ENCODE results near the gene FTCD.

The FTCD gene

GRCh38 chr21:46089285-46089684 lies 66.1 kb downstream of the FTCD start:
- H3K4me3 Mint-ChIP-seq: no peak overlapping the region
- H3K27me3 Mint-ChIP-seq: no peaks in the 10 kb centered on the region
- DNase-seq (no peak), ATAC-seq (replicated peaks) (no peak)
- no peak overlapping the region for H3K27ac Mint-ChIP-seq
- peaks cover 4 to 10% of the 10 kb centered on the region in 2 donors for H3K4me1 Mint-ChIP-seq (ENCODE audit: low read depth in 2 of 2)
- H3K9me3 Mint-ChIP-seq: peaks cover 9 to 24% of the 10 kb centered on the region in 2 donors
- H3K36me3 Mint-ChIP-seq (ENCODE audit: insufficient read depth): peaks cover 11% of the 10 kb centered on the region

GRCh38 chr21:46088189-46088588 lies 67.2 kb downstream of the FTCD start:
- Mint-ChIP-seq H3K27me3 (no peaks in the 10 kb centered on the region), H3K9me3 (peaks cover 9 to 24% of the 10 kb centered on the region in 2 donors), H3K36me3 (ENCODE audit: insufficient read depth) (peaks cover 11% of the 10 kb centered on the region), H3K4me1 (ENCODE audit: low read depth in 2 of 2) (peaks cover 4 to 7% of the 10 kb centered on the region in 2 donors), H3K27ac (no peak overlapping the region), H3K4me3 (no peak overlapping the region)
- ATAC-seq (replicated peaks) (no peak), DNase-seq (no peak)

- no peak for ATAC-seq (replicated peaks)
- no peak for DNase-seq
- Mint-ChIP-seq H3K36me3 (ENCODE audit: insufficient read depth) (peaks cover 11% of the 10 kb centered on the region), H3K4me3 (no peak overlapping the region), H3K27ac (no peak overlapping the region), H3K27me3 (peaks cover 2 to 5% of the 10 kb centered on the region in 2 donors), H3K9me3 (peaks cover 9 to 24% of the 10 kb centered on the region in 2 donors), H3K4me1 (ENCODE audit: low read depth in 2 of 2) (peaks cover 4% of the 10 kb centered on the region in 2 donors)
Observed at GRCh38 chr21:46087641-46088040, 67.7 kb downstream of the FTCD start.
